PC-9 (cell line): ENCODE results near the gene ASB13. TPM values are rescaled to one million over a fixed set of nuclear protein-coding genes. Genes with fewer than 3 reads are reported as not detected.

Experiments used
- BruUV-seq: library from RNA; stranded (reverse); fragments of 400-500 nt; replicated peaks from 2 replicates; lab custom pipeline; 2021; lab: Mats Ljungman, UMichigan
- CTCF ChIA-PET: fragments of 300-600 bp; sonication (Branson Sonifier 250); formaldehyde crosslinking; loops from one replicate; lab custom pipeline; 2022; ENCODE audit warnings: antibody characterized with exemption; lab: Charles Lee
- POLR2A ChIA-PET: fragments of 300-600 bp; sonication (Branson Sonifier 250); formaldehyde crosslinking; loops from one replicate; lab custom pipeline; 2022; ENCODE audit warnings: antibody characterized with exemption; ENCODE audit not compliant: unreplicated experiment; lab: Charles Lee
- DNase-seq, 2 experiments: peaks; one replicate each; pipeline versions ENCODE4 v3.0.0 to v3.0.0-alpha.2; 2015 to 2022; ENCODE audit warnings: mixed read lengths in 1 of 2
- H2AFZ ChIP-seq: fragments of 200-600 bp; sonication (generic); 2 replicates; pipeline ENCODE4 v1.8.1; 2017; ENCODE audit warnings: antibody characterized with exemption
- H3F3A ChIP-seq: fragments of 200-600 bp; sonication (generic); 2 replicates; pipeline ENCODE4 v1.8.1; 2017; ENCODE audit warnings: antibody characterized with exemption, mild to moderate bottlenecking, low read depth; ENCODE audit not compliant: insufficient read depth
- H3K27ac ChIP-seq: fragments of 200-600 bp; sonication (generic); 2 replicates; pipeline ENCODE4 v1.6.1; 2016; ENCODE audit warnings: mixed run types
- H3K27me3 ChIP-seq: fragments of 200-600 bp; sonication (generic); 2 replicates; pipeline ENCODE4 v1.6.1; 2016; ENCODE audit warnings: low read depth, mixed run types; ENCODE audit not compliant: insufficient read depth
- H3K36me3 ChIP-seq: fragments of 200-600 bp; sonication (generic); 2 replicates; pipeline ENCODE4 v1.6.1; 2016; ENCODE audit warnings: low read depth, mixed run types
- H3K4me1 ChIP-seq: fragments of 200-600 bp; sonication (generic); replicated peaks from 2 replicates; pipeline ENCODE4 v1.6.1; 2016; ENCODE audit warnings: mixed run types; ENCODE audit not compliant: insufficient read depth
- H3K4me2 ChIP-seq: fragments of 200-600 bp; sonication (generic); 2 replicates; pipeline ENCODE4 v1.6.1; 2017; ENCODE audit warnings: mixed run types
- H3K4me3 ChIP-seq: fragments of 200-600 bp; sonication (generic); 2 replicates; pipeline ENCODE4 v1.6.1; 2016; ENCODE audit warnings: mixed run types
- H3K79me2 ChIP-seq: fragments of 200-600 bp; sonication (generic); 2 replicates; pipeline ENCODE4 v1.6.1; 2017; ENCODE audit warnings: low read depth, mixed run types
- H3K9me2 ChIP-seq: fragments of 200-600 bp; sonication (generic); 2 replicates; pipeline ENCODE4 v1.8.1; 2017; ENCODE audit warnings: mild to moderate bottlenecking; ENCODE audit not compliant: insufficient read depth
- H3K9me3 ChIP-seq: fragments of 200-600 bp; sonication (generic); 2 replicates; pipeline ENCODE4 v1.8.1; 2016; ENCODE audit warnings: low read depth; ENCODE audit not compliant: insufficient read depth
- H4K20me1 ChIP-seq: fragments of 200-600 bp; sonication (generic); 2 replicates; pipeline ENCODE4 v1.8.1; 2017; ENCODE audit not compliant: insufficient read depth
- CTCF ChIP-seq: fragments of 200-600 bp; sonication (generic); conservative IDR thresholded peaks from 2 replicates; pipeline ENCODE4 v1.6.1; 2017; ENCODE audit warnings: mixed run types, antibody characterized with exemption, mild to moderate bottlenecking, moderate library complexity
- EZH2 ChIP-seq: fragments of 200-600 bp; sonication (generic); IDR thresholded peaks from 2 replicates; pipeline ENCODE4 v1.8.0; 2017; ENCODE audit warnings: antibody characterized with exemption, low read depth
- intact Hi-C: fragments of 100-400 bp; cut with micrococcal nuclease; formaldehyde crosslinking; loops from one replicate; pipeline ENCODE4 v1.10.0; 2022; ENCODE audit not compliant: unreplicated experiment
- total RNA-seq: library from RNA; stranded (reverse); gene quantifications from 2 replicates; pipeline ENCODE4 v1.2.3, GENCODE V29; 2021

Gene ASB13
- total RNA-seq, 1 experiment from 2014 or later, result 22.2 TPM

GRCh38 chr10:5640501-5640900 lies 25.9 kb downstream of the ASB13 start:
- Histone ChIP-seq H3K36me3 (no peaks in the 10 kb centered on the region), H3K4me1 (no peaks in the 10 kb centered on the region), H4K20me1 (no peaks in the 10 kb centered on the region), H3F3A (no peaks in the 10 kb centered on the region), H3K27ac (no peak overlapping the region), H3K4me3 (no peak overlapping the region), H3K79me2 (no peaks in the 10 kb centered on the region), H3K27me3 (no peaks in the 10 kb centered on the region), H3K9me2 (no peaks in the 10 kb centered on the region), H3K4me2 (no peak overlapping the region), H3K9me3 (no peaks in the 10 kb centered on the region), H2AFZ (no peak overlapping the region)
- no peak for TF ChIP-seq CTCF
- no peak for TF ChIP-seq EZH2
- ChIA-PET POLR2A (no interaction called here), CTCF (no interaction called here)
- no peak for DNase-seq
- BruUV-seq, result no TSS peak
- intact Hi-C loops, result no loop called here

DNA sequence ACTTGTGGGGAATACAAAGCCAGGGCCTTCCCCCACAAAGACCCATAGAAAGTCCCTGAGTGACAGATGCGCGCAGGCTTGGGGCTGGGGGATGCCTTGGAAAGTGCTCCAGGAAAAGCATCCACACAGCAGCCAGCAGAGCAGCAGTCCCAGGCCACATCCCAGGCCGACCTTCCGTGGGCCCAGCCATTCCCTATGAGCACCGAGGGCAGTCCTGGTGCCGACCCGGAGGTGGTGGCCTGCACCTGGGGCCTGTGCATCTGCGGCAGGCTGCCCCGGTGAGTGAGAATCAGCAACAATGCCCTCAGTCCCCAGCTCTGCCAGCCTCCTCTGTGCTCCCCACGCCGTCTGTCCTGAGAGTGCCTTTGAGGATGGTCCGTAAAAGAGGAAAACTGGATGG lies 26.4 kb downstream of the ASB13 start:
- H3F3A ChIP-seq, result no peaks in the 10 kb centered on the region
- POLR2A ChIA-PET, result no interaction called here
- no peaks in the 10 kb centered on the region for H3K27me3 ChIP-seq
- no peak overlapping the region for H3K27ac ChIP-seq
- no peaks in the 10 kb centered on the region for H3K9me2 ChIP-seq
- H3K4me3 ChIP-seq, result no peak overlapping the region
- no peak for DNase-seq
- CTCF ChIA-PET, result no interaction called here
- BruUV-seq, result no TSS peak
- no peaks in the 10 kb centered on the region for H4K20me1 ChIP-seq
- H3K79me2 ChIP-seq, result no peaks in the 10 kb centered on the region
- intact Hi-C loops, result no loop called here
- H2AFZ ChIP-seq, result no peak overlapping the region
- H3K4me1 ChIP-seq, result no peaks in the 10 kb centered on the region
- no peaks in the 10 kb centered on the region for H3K36me3 ChIP-seq
- no peaks in the 10 kb centered on the region for H3K9me3 ChIP-seq
- TF ChIP-seq EZH2 (no peak), CTCF (no peak)
- no peak overlapping the region for H3K4me2 ChIP-seq

GRCh38 chr10:5639066-5639465 lies 27.3 kb downstream of the ASB13 start:
- H3K4me3 ChIP-seq, result no peak overlapping the region
- no TSS peak for BruUV-seq
- no peaks in the 10 kb centered on the region for H3K9me2 ChIP-seq
- H3K4me1 ChIP-seq, result no peaks in the 10 kb centered on the region
- no peak for DNase-seq
- intact Hi-C loops, result no loop called here
- H3K9me3 ChIP-seq, result no peaks in the 10 kb centered on the region
- no peak overlapping the region for H2AFZ ChIP-seq
- no peaks in the 10 kb centered on the region for H3K27me3 ChIP-seq
- no peak overlapping the region for H3K27ac ChIP-seq
- no peaks in the 10 kb centered on the region for H3F3A ChIP-seq
- no peaks in the 10 kb centered on the region for H4K20me1 ChIP-seq
- H3K79me2 ChIP-seq, result no peaks in the 10 kb centered on the region
- POLR2A ChIA-PET, result no interaction called here
- CTCF ChIA-PET, result no interaction called here
- no peaks in the 10 kb centered on the region for H3K36me3 ChIP-seq
- TF ChIP-seq EZH2 (no peak), CTCF (no peak)
- H3K4me2 ChIP-seq, result no peak overlapping the region
